Neural cell (in vitro differentiated cells): ENCODE data around the gene OR52E2. TPM values are rescaled to one million over a fixed set of nuclear protein-coding genes. Genes with fewer than 3 reads are reported as not detected.

Source experiments
- H2AFZ ChIP-seq: fragments of 200-600, 300-800 bp; sonication (generic), shearing (Covaris generic); 2 replicates; pipeline ENCODE4 v1.6.0; 2014; ENCODE audit warnings: low read depth, mild to moderate bottlenecking, antibody characterized with exemption, low read length, moderate library complexity
- H3F3A ChIP-seq: fragments of 200-600 bp; shearing (Covaris generic); 2 replicates; pipeline ENCODE4 v1.6.1; 2016; ENCODE audit warnings: mild to moderate bottlenecking, moderate library complexity, mixed read lengths, antibody characterized with exemption, low read length; ENCODE audit not compliant: insufficient read depth, poor library complexity, severe bottlenecking
- H3K27ac ChIP-seq: fragments of 200-600, 300-800 bp; sonication (generic), shearing (Covaris generic); 2 replicates; pipeline ENCODE4 v1.5.1; 2014; ENCODE audit warnings: mild to moderate bottlenecking, low read length, moderate library complexity
- H3K27me3 ChIP-seq: fragments of 300-800, 200-600 bp; sonication (generic), shearing (Covaris generic); 2 replicates; pipeline ENCODE4 v1.6.0; 2014; ENCODE audit warnings: mild to moderate bottlenecking, low read depth, low read length, moderate library complexity; ENCODE audit not compliant: insufficient read depth
- H3K36me3 ChIP-seq: fragments of 300-800, 200-600 bp; sonication (generic), shearing (Covaris generic); 2 replicates; pipeline ENCODE4 v1.5.1; 2014; ENCODE audit warnings: mild to moderate bottlenecking, antibody characterized with exemption, low read length, moderate library complexity; ENCODE audit not compliant: insufficient read depth
- H3K4me2 ChIP-seq: fragments of 300-800, 200-600 bp; sonication (generic), shearing (Covaris generic); 2 replicates; pipeline ENCODE4 v1.6.0; 2014; ENCODE audit warnings: mild to moderate bottlenecking, low read length
- H3K4me3 ChIP-seq: fragments of 300-800, 200-600 bp; sonication (generic), shearing (Covaris generic); 2 replicates; pipeline ENCODE4 v1.5.1; 2014; ENCODE audit warnings: mild to moderate bottlenecking, low read length, moderate library complexity
- H3K79me2 ChIP-seq: fragments of 200-600 bp; shearing (Covaris generic); replicated peaks from 2 replicates; pipeline ENCODE4 v1.6.0; 2014; ENCODE audit warnings: mild to moderate bottlenecking, low read length, moderate library complexity; ENCODE audit not compliant: insufficient read depth
- H3K9ac ChIP-seq: fragments of 300-800, 200-600 bp; sonication (generic), shearing (Covaris generic); 2 replicates; pipeline ENCODE4 v1.6.1; 2016; ENCODE audit warnings: mild to moderate bottlenecking, low read length, mixed read lengths
- H3K9me2 ChIP-seq: fragments of 200-600 bp; shearing (Covaris generic); 2 replicates; pipeline ENCODE4 v1.6.1; 2016; ENCODE audit warnings: mild to moderate bottlenecking, low read length, mixed read lengths; ENCODE audit not compliant: insufficient read depth
- H3K9me3 ChIP-seq: fragments of 200-600, 300-800 bp; sonication (generic), shearing (Covaris generic); 2 replicates; pipeline ENCODE4 v1.6.1; 2016; ENCODE audit warnings: mild to moderate bottlenecking, mixed run types, low read length, moderate library complexity, mixed read lengths
- H4K20me1 ChIP-seq: fragments of 200-600 bp; shearing (Covaris generic); 2 replicates; pipeline ENCODE4 v1.6.1; 2016; ENCODE audit warnings: mild to moderate bottlenecking, mixed run types; ENCODE audit not compliant: insufficient read depth
- EP300 ChIP-seq: fragments of 450-650 bp; conservative IDR thresholded peaks from 2 replicates; pipeline ENCODE4 v1.6.1; 2014; ENCODE audit warnings: antibody characterized with exemption, mild to moderate bottlenecking, moderate library complexity; ENCODE audit not compliant: poor library complexity, severe bottlenecking
- EZH2 ChIP-seq: fragments of 200-600, 300-800 bp; shearing (Covaris generic), sonication (generic); IDR thresholded peaks from 2 replicates; pipeline ENCODE4 v1.6.1; 2014; ENCODE audit warnings: antibody characterized with exemption, low read length, borderline replicate concordance, mild to moderate bottlenecking; ENCODE audit not compliant: insufficient read depth, poor library complexity, severe bottlenecking
- MXI1 ChIP-seq: fragments of 450-650 bp; conservative IDR thresholded peaks from 2 replicates; pipeline ENCODE4 v1.6.1; 2014; ENCODE audit warnings: antibody characterized with exemption, mild to moderate bottlenecking; ENCODE audit not compliant: poor library complexity, severe bottlenecking
- POLR2AphosphoS5 ChIP-seq: IDR thresholded peaks from 2 replicates; pipeline ENCODE4 v1.6.1; 2012
- RAD21 ChIP-seq: fragments of 450-650 bp; conservative IDR thresholded peaks from 2 replicates; pipeline ENCODE4 v1.6.1; 2014; ENCODE audit warnings: antibody characterized with exemption, mild to moderate bottlenecking, moderate library complexity
- SMC3 ChIP-seq: fragments of 450-650 bp; conservative IDR thresholded peaks from 2 replicates; pipeline ENCODE4 v1.6.1; 2014; ENCODE audit warnings: antibody characterized with exemption, mild to moderate bottlenecking, moderate library complexity; ENCODE audit not compliant: poor library complexity
- TAF1 ChIP-seq: IDR thresholded peaks from 2 replicates; pipeline ENCODE4 v1.6.1; 2012; ENCODE audit warnings: low read depth
- polyA plus RNA-seq: library from polyadenylated mRNA; depleted of rRNA; stranded (reverse); fragments of >200 nt; gene quantifications from 2 replicates; pipeline ENCODE4 v1.2.3, GENCODE V29; 2014
- TF ChIP-seq, protein P1 (sequence below): fragments of 450-650 bp; IDR thresholded peaks from 2 replicates; pipeline ENCODE4 v1.5.1; 2014; ENCODE audit warnings: antibody characterized with exemption, mild to moderate bottlenecking, moderate library complexity; ENCODE audit not compliant: poor library complexity, severe bottlenecking
- TF ChIP-seq, protein P2 (sequence below): IDR thresholded peaks from 2 replicates; pipeline ENCODE4 v1.6.1; 2012; ENCODE audit warnings: borderline replicate concordance

OR52E2 gene
- polyA plus RNA-seq, 1 donor from 2014 or later: not detected

DNA sequence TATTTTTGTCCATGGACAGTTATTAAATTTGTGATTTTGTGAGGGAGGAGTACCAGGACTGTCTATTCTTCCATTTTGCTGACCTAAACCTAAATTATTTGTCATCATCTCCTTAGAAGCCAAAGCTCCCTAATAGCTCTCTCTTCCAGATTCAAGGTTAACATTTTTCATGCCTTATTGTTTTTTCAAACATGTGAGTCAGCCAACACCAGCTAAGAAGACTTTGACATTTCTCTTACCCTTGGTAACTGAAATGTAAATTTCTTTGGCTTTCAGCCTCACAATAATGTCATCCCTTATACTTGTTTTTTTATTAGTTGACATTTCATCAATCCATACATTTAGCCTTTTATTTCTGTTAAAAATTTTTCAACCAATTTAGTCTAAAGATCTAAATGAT lies 29.1 kb upstream of the OR52E2 start:
- Histone ChIP-seq H3K27ac (no peak overlapping the region), H3K27me3 (no peaks in the 10 kb centered on the region), H4K20me1 (no peaks in the 10 kb centered on the region), H3K36me3 (no peaks in the 10 kb centered on the region), H3K79me2 (no peaks in the 10 kb centered on the region), H3K9me2 (no peaks in the 10 kb centered on the region), H3K9ac (no peak overlapping the region), H3K4me3 (no peak overlapping the region), H3K4me2 (no peak overlapping the region), H3F3A (no peaks in the 10 kb centered on the region), H2AFZ (no peak overlapping the region), H3K9me3 (no peaks in the 10 kb centered on the region)
- TF ChIP-seq EP300: no peak
- TF ChIP-seq, protein P1, sequence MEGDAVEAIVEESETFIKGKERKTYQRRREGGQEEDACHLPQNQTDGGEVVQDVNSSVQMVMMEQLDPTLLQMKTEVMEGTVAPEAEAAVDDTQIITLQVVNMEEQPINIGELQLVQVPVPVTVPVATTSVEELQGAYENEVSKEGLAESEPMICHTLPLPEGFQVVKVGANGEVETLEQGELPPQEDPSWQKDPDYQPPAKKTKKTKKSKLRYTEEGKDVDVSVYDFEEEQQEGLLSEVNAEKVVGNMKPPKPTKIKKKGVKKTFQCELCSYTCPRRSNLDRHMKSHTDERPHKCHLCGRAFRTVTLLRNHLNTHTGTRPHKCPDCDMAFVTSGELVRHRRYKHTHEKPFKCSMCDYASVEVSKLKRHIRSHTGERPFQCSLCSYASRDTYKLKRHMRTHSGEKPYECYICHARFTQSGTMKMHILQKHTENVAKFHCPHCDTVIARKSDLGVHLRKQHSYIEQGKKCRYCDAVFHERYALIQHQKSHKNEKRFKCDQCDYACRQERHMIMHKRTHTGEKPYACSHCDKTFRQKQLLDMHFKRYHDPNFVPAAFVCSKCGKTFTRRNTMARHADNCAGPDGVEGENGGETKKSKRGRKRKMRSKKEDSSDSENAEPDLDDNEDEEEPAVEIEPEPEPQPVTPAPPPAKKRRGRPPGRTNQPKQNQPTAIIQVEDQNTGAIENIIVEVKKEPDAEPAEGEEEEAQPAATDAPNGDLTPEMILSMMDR: no peak
- TF ChIP-seq POLR2AphosphoS5: no peak
- no peak for TF ChIP-seq TAF1
- TF ChIP-seq EZH2: no peak
- no peak for TF ChIP-seq MXI1
- TF ChIP-seq, protein P2, sequence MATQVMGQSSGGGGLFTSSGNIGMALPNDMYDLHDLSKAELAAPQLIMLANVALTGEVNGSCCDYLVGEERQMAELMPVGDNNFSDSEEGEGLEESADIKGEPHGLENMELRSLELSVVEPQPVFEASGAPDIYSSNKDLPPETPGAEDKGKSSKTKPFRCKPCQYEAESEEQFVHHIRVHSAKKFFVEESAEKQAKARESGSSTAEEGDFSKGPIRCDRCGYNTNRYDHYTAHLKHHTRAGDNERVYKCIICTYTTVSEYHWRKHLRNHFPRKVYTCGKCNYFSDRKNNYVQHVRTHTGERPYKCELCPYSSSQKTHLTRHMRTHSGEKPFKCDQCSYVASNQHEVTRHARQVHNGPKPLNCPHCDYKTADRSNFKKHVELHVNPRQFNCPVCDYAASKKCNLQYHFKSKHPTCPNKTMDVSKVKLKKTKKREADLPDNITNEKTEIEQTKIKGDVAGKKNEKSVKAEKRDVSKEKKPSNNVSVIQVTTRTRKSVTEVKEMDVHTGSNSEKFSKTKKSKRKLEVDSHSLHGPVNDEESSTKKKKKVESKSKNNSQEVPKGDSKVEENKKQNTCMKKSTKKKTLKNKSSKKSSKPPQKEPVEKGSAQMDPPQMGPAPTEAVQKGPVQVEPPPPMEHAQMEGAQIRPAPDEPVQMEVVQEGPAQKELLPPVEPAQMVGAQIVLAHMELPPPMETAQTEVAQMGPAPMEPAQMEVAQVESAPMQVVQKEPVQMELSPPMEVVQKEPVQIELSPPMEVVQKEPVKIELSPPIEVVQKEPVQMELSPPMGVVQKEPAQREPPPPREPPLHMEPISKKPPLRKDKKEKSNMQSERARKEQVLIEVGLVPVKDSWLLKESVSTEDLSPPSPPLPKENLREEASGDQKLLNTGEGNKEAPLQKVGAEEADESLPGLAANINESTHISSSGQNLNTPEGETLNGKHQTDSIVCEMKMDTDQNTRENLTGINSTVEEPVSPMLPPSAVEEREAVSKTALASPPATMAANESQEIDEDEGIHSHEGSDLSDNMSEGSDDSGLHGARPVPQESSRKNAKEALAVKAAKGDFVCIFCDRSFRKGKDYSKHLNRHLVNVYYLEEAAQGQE: no peak
- TF ChIP-seq RAD21: no peak
- TF ChIP-seq SMC3: no peak

DNA sequence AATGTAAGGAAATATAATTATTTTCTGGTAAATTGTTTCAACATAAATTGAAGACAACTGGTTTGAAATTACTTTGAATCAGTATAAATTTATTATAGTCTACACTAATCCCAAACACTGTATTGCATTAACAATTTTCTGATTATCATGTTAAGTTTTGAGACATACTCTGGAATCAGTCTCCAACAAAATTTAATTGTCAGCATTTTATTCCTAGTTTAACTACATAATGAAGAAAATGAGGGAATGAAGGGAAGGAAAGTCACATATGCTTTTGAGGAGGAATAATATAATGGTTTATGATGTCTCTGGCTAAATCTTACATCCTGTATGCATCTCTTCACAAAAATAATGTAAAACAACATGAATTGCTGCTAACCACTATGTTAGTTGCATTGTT lies 24.2 kb upstream of the OR52E2 start:
- TF ChIP-seq, protein P2: no peak
- no peak for TF ChIP-seq EP300
- TF ChIP-seq TAF1: no peak
- no peak for TF ChIP-seq SMC3
- TF ChIP-seq RAD21: no peak
- no peaks in the 10 kb centered on the region for H3K9me2 ChIP-seq
- H3F3A ChIP-seq: no peaks in the 10 kb centered on the region
- H3K9me3 ChIP-seq: no peaks in the 10 kb centered on the region
- H3K36me3 ChIP-seq: no peaks in the 10 kb centered on the region
- no peaks in the 10 kb centered on the region for H3K27me3 ChIP-seq
- no peak overlapping the region for H2AFZ ChIP-seq
- H3K27ac ChIP-seq: no peak overlapping the region
- H3K9ac ChIP-seq: no peak overlapping the region
- H3K79me2 ChIP-seq: no peaks in the 10 kb centered on the region
- no peaks in the 10 kb centered on the region for H4K20me1 ChIP-seq
- H3K4me2 ChIP-seq: no peak overlapping the region
- no peak overlapping the region for H3K4me3 ChIP-seq
